HG02852 (cell line): Measurements from ENCODE around the gene NELFCD.
"Not testable (repeated sequence)": the region's sequence is repeated elsewhere in the genome, so short reads cannot be mapped to it uniquely, and the experiment has no call there.

Experiments used
- ATAC-seq: cut with Tn5 transposase; IDR thresholded peaks from one replicate; pipeline ENCODE4 v1.9.1; 2021; ENCODE audit warnings: mild to moderate bottlenecking, moderate library complexity; ENCODE audit not compliant: unreplicated experiment

The NELFCD gene

GRCh38 chr20:58973179-58973578 is 7.9 kb upstream of the NELFCD start:
- no peak for ATAC-seq

GRCh38 chr20:58973866-58974265 is 7.2 kb upstream of the NELFCD start:
- no peak for ATAC-seq

- no peak for ATAC-seq
Measured at GRCh38 chr20:58975353-58975752, 5.7 kb upstream of the NELFCD start.

- no peak for ATAC-seq
Measured at GRCh38 chr20:58976061-58976730, 4.9 kb upstream of the NELFCD start.

GRCh38 chr20:58978351-58979190 is 2.5 kb upstream of the NELFCD start:
- ATAC-seq = no peak

GRCh38 chr20:58981628-58982364 is 740 bp downstream of the NELFCD start:
- peak; percentile 1 for ATAC-seq

GRCh38 chr20:58982406-58983114 is 1.5 kb downstream of the NELFCD start:
- no peak for ATAC-seq

GRCh38 chr20:58983115-58983468 is 2.0 kb downstream of the NELFCD start:
- not testable (repeated sequence) for ATAC-seq

- no peak for ATAC-seq
Measured at GRCh38 chr20:58984691-58985090, 3.6 kb downstream of the NELFCD start.

GRCh38 chr20:58985656-58986055 is 4.6 kb downstream of the NELFCD start:
- no peak for ATAC-seq

GRCh38 chr20:58986286-58986967 is 5.4 kb downstream of the NELFCD start:
- ATAC-seq = no peak

- no peak for ATAC-seq
Measured at GRCh38 chr20:58986968-58987517, 6.0 kb downstream of the NELFCD start.

GRCh38 chr20:58987790-58988564 is 6.9 kb downstream of the NELFCD start:
- ATAC-seq = no peak

GRCh38 chr20:58988565-58988882 is 7.5 kb downstream of the NELFCD start:
- ATAC-seq = no peak

GRCh38 chr20:58989196-58989595 is 8.1 kb downstream of the NELFCD start:
- no peak for ATAC-seq

GRCh38 chr20:58990651-58991445 is 9.8 kb downstream of the NELFCD start:
- no peak for ATAC-seq

GRCh38 chr20:58991715-58992114 is 10.7 kb downstream of the NELFCD start:
- no peak for ATAC-seq

GRCh38 chr20:58992911-58993310 is 11.9 kb downstream of the NELFCD start:
- no peak for ATAC-seq
